ENCODE results near the gene CPSF7.

DNA sequence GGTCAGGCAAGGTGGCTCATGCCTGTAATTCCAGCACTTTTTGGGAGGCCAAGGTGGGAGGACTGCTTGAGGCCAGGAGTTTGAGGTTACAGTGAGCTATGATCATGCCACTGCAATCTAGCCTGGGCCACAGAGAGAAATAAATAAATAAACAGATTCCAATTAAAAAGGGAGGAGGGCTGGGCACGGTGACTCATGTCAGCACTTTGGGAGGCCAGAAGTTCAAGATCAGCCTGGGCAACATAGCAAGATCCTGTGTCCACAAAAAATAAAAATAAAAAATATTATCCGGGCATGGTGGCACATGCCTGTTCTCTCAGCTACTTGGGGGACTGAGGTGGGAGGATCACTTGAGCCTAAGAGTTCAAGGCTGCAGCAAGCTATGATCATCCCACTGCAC lies 75.6 kb downstream of the CPSF7 start:
- no peak for TF ChIP-seq EZH2 (optimal IDR thresholded peaks at IDR 0.05; ENCODE audit: low read depth, low read length)
- TF ChIP-seq CTCF (IDR thresholded peaks at IDR 0.05; ENCODE audit: low read length): no peak
- no peak for TF ChIP-seq EZH2phosphoT487 (IDR thresholded peaks at IDR 0.05; ENCODE audit: low read length)
